PC-9 (cell line): ENCODE results near the gene SUCO. TPM values are rescaled to one million over a fixed set of nuclear protein-coding genes. Genes with fewer than 3 reads are reported as not detected.

ENCODE experiments used
- BruUV-seq: library from RNA; stranded (reverse); fragments of 400-500 nt; replicated peaks from 2 replicates; lab custom pipeline; 2021; lab: Mats Ljungman, UMichigan
- CTCF ChIA-PET: fragments of 300-600 bp; sonication (Branson Sonifier 250); formaldehyde crosslinking; loops from one replicate; lab custom pipeline; 2022; ENCODE audit warnings: antibody characterized with exemption; lab: Charles Lee
- POLR2A ChIA-PET: fragments of 300-600 bp; sonication (Branson Sonifier 250); formaldehyde crosslinking; loops from one replicate; lab custom pipeline; 2022; ENCODE audit warnings: antibody characterized with exemption; ENCODE audit not compliant: unreplicated experiment; lab: Charles Lee
- DNase-seq, 2 experiments: peaks; one replicate each; pipeline versions ENCODE4 v3.0.0 to v3.0.0-alpha.2; 2015 to 2022; ENCODE audit warnings: mixed read lengths in 1 of 2
- H2AFZ ChIP-seq: fragments of 200-600 bp; sonication (generic); 2 replicates; pipeline ENCODE4 v1.8.1; 2017; ENCODE audit warnings: antibody characterized with exemption
- H3F3A ChIP-seq: fragments of 200-600 bp; sonication (generic); 2 replicates; pipeline ENCODE4 v1.8.1; 2017; ENCODE audit warnings: antibody characterized with exemption, mild to moderate bottlenecking, low read depth; ENCODE audit not compliant: insufficient read depth
- H3K27ac ChIP-seq: fragments of 200-600 bp; sonication (generic); 2 replicates; pipeline ENCODE4 v1.6.1; 2016; ENCODE audit warnings: mixed run types
- H3K27me3 ChIP-seq: fragments of 200-600 bp; sonication (generic); 2 replicates; pipeline ENCODE4 v1.6.1; 2016; ENCODE audit warnings: low read depth, mixed run types; ENCODE audit not compliant: insufficient read depth
- H3K36me3 ChIP-seq: fragments of 200-600 bp; sonication (generic); 2 replicates; pipeline ENCODE4 v1.6.1; 2016; ENCODE audit warnings: low read depth, mixed run types
- H3K4me1 ChIP-seq: fragments of 200-600 bp; sonication (generic); replicated peaks from 2 replicates; pipeline ENCODE4 v1.6.1; 2016; ENCODE audit warnings: mixed run types; ENCODE audit not compliant: insufficient read depth
- H3K4me2 ChIP-seq: fragments of 200-600 bp; sonication (generic); 2 replicates; pipeline ENCODE4 v1.6.1; 2017; ENCODE audit warnings: mixed run types
- H3K4me3 ChIP-seq: fragments of 200-600 bp; sonication (generic); 2 replicates; pipeline ENCODE4 v1.6.1; 2016; ENCODE audit warnings: mixed run types
- H3K79me2 ChIP-seq: fragments of 200-600 bp; sonication (generic); 2 replicates; pipeline ENCODE4 v1.6.1; 2017; ENCODE audit warnings: low read depth, mixed run types
- H3K9me2 ChIP-seq: fragments of 200-600 bp; sonication (generic); 2 replicates; pipeline ENCODE4 v1.8.1; 2017; ENCODE audit warnings: mild to moderate bottlenecking; ENCODE audit not compliant: insufficient read depth
- H3K9me3 ChIP-seq: fragments of 200-600 bp; sonication (generic); 2 replicates; pipeline ENCODE4 v1.8.1; 2016; ENCODE audit warnings: low read depth; ENCODE audit not compliant: insufficient read depth
- H4K20me1 ChIP-seq: fragments of 200-600 bp; sonication (generic); 2 replicates; pipeline ENCODE4 v1.8.1; 2017; ENCODE audit not compliant: insufficient read depth
- EZH2 ChIP-seq: fragments of 200-600 bp; sonication (generic); IDR thresholded peaks from 2 replicates; pipeline ENCODE4 v1.8.0; 2017; ENCODE audit warnings: antibody characterized with exemption, low read depth
- intact Hi-C: fragments of 100-400 bp; cut with micrococcal nuclease; formaldehyde crosslinking; loops from one replicate; pipeline ENCODE4 v1.10.0; 2022; ENCODE audit not compliant: unreplicated experiment
- total RNA-seq: library from RNA; stranded (reverse); gene quantifications from 2 replicates; pipeline ENCODE4 v1.2.3, GENCODE V29; 2021
- TF ChIP-seq, protein P1 (sequence below): fragments of 200-600 bp; sonication (generic); conservative IDR thresholded peaks from 2 replicates; pipeline ENCODE4 v1.6.1; 2017; ENCODE audit warnings: mixed run types, antibody characterized with exemption, mild to moderate bottlenecking, moderate library complexity

Gene SUCO
- total RNA-seq, 1 experiment from 2014 or later, result 34.0 TPM

DNA sequence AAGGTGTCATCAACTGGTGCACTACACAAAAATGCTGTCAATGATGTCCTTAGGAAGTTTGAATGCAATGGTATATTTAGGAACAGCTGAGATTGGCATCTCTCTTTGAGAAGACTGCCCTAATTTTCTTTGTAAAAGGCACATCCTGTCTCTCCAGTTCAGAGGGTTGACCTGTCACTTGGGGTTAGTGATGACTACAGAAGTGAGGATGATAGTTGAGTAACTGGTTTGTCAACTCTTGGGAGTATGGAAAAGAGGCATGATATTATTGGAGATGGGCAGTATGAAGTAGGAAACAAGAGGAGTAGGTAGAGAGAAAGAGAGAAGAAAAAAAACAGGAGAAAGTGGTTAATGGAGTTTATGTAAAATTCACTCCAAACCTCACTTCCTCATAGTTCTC, 48.7 kb upstream of the SUCO start:
- no peak overlapping the region for H3K4me3 ChIP-seq

DNA sequence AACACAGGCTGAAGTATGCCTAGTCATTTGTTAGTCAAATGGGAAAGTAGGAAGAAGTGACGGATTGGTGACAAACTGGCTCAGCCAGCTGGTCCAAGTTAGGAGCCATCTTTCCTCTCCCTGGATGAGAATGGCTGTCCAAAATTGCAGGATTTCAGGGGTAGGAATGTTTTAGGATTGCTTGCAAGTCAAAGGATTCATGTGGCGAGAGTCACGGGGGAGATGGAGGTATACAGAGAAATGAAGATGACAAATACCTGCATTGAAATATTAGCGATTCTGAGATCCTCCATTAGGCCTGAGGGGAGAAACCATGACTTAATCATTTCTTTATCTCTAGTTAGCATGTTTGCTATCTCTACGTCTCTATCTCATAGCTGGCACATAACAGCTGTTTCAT, 47.3 kb upstream of the SUCO start:
- ChIA-PET POLR2A (no interaction called here), CTCF (no interaction called here)
- peaks cover 20% of the 10 kb centered on the region for H3K4me1 ChIP-seq
- no peaks in the 10 kb centered on the region for H3K9me3 ChIP-seq
- no peak overlapping the region for H3K4me2 ChIP-seq
- H3K27me3 ChIP-seq, result no peaks in the 10 kb centered on the region
- no peaks in the 10 kb centered on the region for H4K20me1 ChIP-seq
- H3F3A ChIP-seq, result 0 out of 2 replicates have a peak, but pooled peaks cover 11% of the 10 kb centered on the region
- H3K36me3 ChIP-seq, result no peaks in the 10 kb centered on the region
- TF ChIP-seq EZH2, result no peak
- TF ChIP-seq, protein P1, sequence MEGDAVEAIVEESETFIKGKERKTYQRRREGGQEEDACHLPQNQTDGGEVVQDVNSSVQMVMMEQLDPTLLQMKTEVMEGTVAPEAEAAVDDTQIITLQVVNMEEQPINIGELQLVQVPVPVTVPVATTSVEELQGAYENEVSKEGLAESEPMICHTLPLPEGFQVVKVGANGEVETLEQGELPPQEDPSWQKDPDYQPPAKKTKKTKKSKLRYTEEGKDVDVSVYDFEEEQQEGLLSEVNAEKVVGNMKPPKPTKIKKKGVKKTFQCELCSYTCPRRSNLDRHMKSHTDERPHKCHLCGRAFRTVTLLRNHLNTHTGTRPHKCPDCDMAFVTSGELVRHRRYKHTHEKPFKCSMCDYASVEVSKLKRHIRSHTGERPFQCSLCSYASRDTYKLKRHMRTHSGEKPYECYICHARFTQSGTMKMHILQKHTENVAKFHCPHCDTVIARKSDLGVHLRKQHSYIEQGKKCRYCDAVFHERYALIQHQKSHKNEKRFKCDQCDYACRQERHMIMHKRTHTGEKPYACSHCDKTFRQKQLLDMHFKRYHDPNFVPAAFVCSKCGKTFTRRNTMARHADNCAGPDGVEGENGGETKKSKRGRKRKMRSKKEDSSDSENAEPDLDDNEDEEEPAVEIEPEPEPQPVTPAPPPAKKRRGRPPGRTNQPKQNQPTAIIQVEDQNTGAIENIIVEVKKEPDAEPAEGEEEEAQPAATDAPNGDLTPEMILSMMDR, result no peak
- 0 out of 2 replicates have a peak, but pooled peaks cover 4% of the 10 kb centered on the region for H3K9me2 ChIP-seq
- intact Hi-C loops, result no loop called here
- no peak overlapping the region for H3K27ac ChIP-seq
- H2AFZ ChIP-seq, result no peak overlapping the region
- no TSS peak for BruUV-seq
- no peaks in the 10 kb centered on the region for H3K79me2 ChIP-seq
- H3K4me3 ChIP-seq, result no peak overlapping the region
- no peak for DNase-seq

More for the DNA sequence above, 48.7 kb upstream of the SUCO start:
- H2AFZ ChIP-seq, result no peak overlapping the region
- POLR2A ChIA-PET, result no interaction called here
- CTCF ChIA-PET, result no interaction called here
- H3K79me2 ChIP-seq, result no peaks in the 10 kb centered on the region
- peak overlapping the region; percentile 13; the same call in 1 of the 2 replicates for H3K4me2 ChIP-seq
- H4K20me1 ChIP-seq, result no peaks in the 10 kb centered on the region
- no peaks in the 10 kb centered on the region for H3K27me3 ChIP-seq
- peak in 1 of 2 experiments; percentile 42 for DNase-seq
- 0 out of 2 replicates have a peak, but pooled peaks cover 4% of the 10 kb centered on the region for H3K9me2 ChIP-seq
- peaks cover 20% of the 10 kb centered on the region for H3K4me1 ChIP-seq
- H3K36me3 ChIP-seq, result no peaks in the 10 kb centered on the region
- intact Hi-C loops, result no loop called here
- BruUV-seq, result no TSS peak
- TF ChIP-seq, protein P1, result no peak
- TF ChIP-seq EZH2, result no peak
- H3K9me3 ChIP-seq, result no peaks in the 10 kb centered on the region
- no peak overlapping the region for H3K27ac ChIP-seq
- 0 out of 2 replicates have a peak, but pooled peaks cover 11% of the 10 kb centered on the region for H3F3A ChIP-seq

DNA sequence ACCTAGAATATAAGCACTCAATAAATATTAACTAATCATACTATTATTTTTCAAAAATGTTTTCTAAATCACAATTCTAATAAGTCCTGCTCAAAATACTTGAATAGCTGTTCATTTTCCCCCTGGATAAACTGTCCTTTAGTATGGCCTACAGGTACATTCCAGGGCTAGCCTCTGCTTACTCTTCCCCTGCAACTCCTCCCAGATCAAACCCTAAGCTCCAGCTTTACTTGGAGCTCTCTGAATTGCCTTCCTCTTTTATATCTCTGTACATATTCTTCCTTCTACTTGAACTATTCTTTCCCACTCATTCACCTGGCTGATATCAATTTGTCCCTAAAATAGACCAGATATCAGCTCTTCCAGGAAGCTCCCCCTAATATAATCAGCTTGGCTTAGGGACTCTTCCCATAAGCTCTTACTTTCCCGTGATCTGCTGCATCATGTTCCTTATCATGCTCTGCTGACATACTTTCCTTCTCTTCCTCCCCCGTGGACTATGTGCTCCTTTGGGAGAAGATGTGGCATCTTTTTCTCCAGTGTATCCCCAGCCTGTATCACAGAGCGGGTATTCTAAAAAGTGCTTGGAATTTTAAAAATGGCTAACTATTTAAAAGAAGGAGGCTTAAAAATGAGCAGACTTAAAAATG, 46.0 kb upstream of the SUCO start:
- no peaks in the 10 kb centered on the region for H3K79me2 ChIP-seq
- POLR2A ChIA-PET, result no interaction called here
- H3K9me3 ChIP-seq, result no peaks in the 10 kb centered on the region
- no peak for DNase-seq
- H2AFZ ChIP-seq, result no peak overlapping the region
- no peak overlapping the region for H3K4me3 ChIP-seq
- no peak overlapping the region for H3K4me2 ChIP-seq
- 0 out of 2 replicates have a peak, but pooled peaks cover 4% of the 10 kb centered on the region for H3K9me2 ChIP-seq
- no peaks in the 10 kb centered on the region for H3K27me3 ChIP-seq
- no peak overlapping the region for H3K27ac ChIP-seq
- peaks cover 20% of the 10 kb centered on the region for H3K4me1 ChIP-seq
- CTCF ChIA-PET, result no interaction called here
- TF ChIP-seq, protein P1, result no peak
- TF ChIP-seq EZH2, result no peak
- 0 out of 2 replicates have a peak, but pooled peaks cover 11% of the 10 kb centered on the region for H3F3A ChIP-seq
- no peaks in the 10 kb centered on the region for H3K36me3 ChIP-seq
- BruUV-seq, result no TSS peak
- intact Hi-C loops, result no loop called here
- H4K20me1 ChIP-seq, result no peaks in the 10 kb centered on the region
